ENCODE measurements around the gene DYRK3. TPM values are rescaled to one million over a fixed set of nuclear protein-coding genes. Genes with fewer than 3 reads are reported as not detected.

The DYRK3 gene
- total and polyA plus RNA-seq, 9 of the 15 experiments (the other 6 are each of a cell fraction or from before 2014, with no cell fraction given): 4.5 to 33.7 (median 25.7) TPM

- TF ChIP-seq, protein P1, sequence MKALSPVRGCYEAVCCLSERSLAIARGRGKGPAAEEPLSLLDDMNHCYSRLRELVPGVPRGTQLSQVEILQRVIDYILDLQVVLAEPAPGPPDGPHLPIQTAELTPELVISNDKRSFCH (CRISPR knock-in tag; IDR thresholded peaks at IDR 0.05): no peak
- TF ChIP-seq, protein P1 (tag; IDR thresholded peaks at IDR 0.05): peak; percentile 46; the same call in 1 of the 2 replicates
- TF ChIP-seq ZNF12 (CRISPR knock-in tag; IDR thresholded peaks at IDR 0.05) (peak; percentile 75; the same call in 1 of the 2 replicates), ZNF232 (CRISPR knock-in tag; IDR thresholded peaks at IDR 0.05) (0 out of 2 replicates have a peak, but pooled peaks have one; percentile 48), KDM5B (IDR thresholded peaks at IDR 0.05; ENCODE audit: insufficient replicate concordance, low read depth, low read length) (peak; percentile 31), SMARCB1 (IDR thresholded peaks at IDR 0.05; ENCODE audit: insufficient read length, low read depth) (peak; percentile 17), SIN3A (IDR thresholded peaks at IDR 0.05; ENCODE audit: borderline replicate concordance in 2 of 2, control insufficient read depth in 1 of 2, low read depth in 2 of 2, low read length in 2 of 2) (0 out of 4 replicates have a peak, but pooled peaks of 1 of the 2 experiments have one; percentile 13), RHOXF2B (CRISPR knock-in tag; conservative IDR thresholded peaks at IDR 0.05) (no peak), ZBTB17 (CRISPR knock-in tag; IDR thresholded peaks at IDR 0.05) (0 out of 2 replicates have a peak, but pooled peaks have one; percentile 35), THAP12 (CRISPR knock-in tag; IDR thresholded peaks at IDR 0.05) (peak; percentile 41; the same call in 1 of the 2 replicates), STAG1 (CRISPR knock-in tag; IDR thresholded peaks at IDR 0.05; ENCODE audit: borderline replicate concordance) (0 out of 2 replicates have a peak, but pooled peaks have one; percentile 23), RFX5 (IDR thresholded peaks at IDR 0.05; ENCODE audit: low read depth, low read length) (0 out of 2 replicates have a peak, but pooled peaks have one; percentile 9), GATA2 (CRISPR knock-in tag; IDR thresholded peaks at IDR 0.05) (peak; percentile 28; the same call in 1 of the 2 replicates), GABPB1 (CRISPR knock-in tag; IDR thresholded peaks at IDR 0.05) (peak; percentile 31; the same call in 1 of the 2 replicates), ZNF518B (CRISPR knock-in tag; IDR thresholded peaks at IDR 0.05) (no peak), TAL1 (IDR thresholded peaks at IDR 0.05) (0 out of 2 replicates have a peak, but pooled peaks have one; percentile 36), FOXM1 (IDR thresholded peaks at IDR 0.05; ENCODE audit: low read depth) (peak; percentile 31; the same call in 1 of the 2 replicates), FOXM1 (CRISPR knock-in tag; IDR thresholded peaks at IDR 0.05; ENCODE audit: low read depth) (no peak)
Measured at GRCh38 chr1:206663832-206664652, 28.7 kb downstream of the DYRK3 start (continued).
